Umbilical cord (tissue), 2 donors: ENCODE data around the gene SULT2B1. TPM values are rescaled to one million over a fixed set of nuclear protein-coding genes. Genes with fewer than 3 reads are reported as not detected.

Source experiments
- DNase-seq: peaks from one replicate; pipeline ENCODE4 v3.0.0-alpha.2; 2015; ENCODE audit warnings: low spot score
- total RNA-seq: library from RNA; depleted of rRNA; stranded (reverse); fragments of >200 nt; gene quantifications from one replicate; pipeline ENCODE4 v1.2.3, GENCODE V29; 2014; ENCODE audit warnings: low replicate concordance; ENCODE audit not compliant: insufficient read depth

SULT2B1 gene
- total RNA-seq, 1 donor from 2014 or later, result not detected

DNA sequence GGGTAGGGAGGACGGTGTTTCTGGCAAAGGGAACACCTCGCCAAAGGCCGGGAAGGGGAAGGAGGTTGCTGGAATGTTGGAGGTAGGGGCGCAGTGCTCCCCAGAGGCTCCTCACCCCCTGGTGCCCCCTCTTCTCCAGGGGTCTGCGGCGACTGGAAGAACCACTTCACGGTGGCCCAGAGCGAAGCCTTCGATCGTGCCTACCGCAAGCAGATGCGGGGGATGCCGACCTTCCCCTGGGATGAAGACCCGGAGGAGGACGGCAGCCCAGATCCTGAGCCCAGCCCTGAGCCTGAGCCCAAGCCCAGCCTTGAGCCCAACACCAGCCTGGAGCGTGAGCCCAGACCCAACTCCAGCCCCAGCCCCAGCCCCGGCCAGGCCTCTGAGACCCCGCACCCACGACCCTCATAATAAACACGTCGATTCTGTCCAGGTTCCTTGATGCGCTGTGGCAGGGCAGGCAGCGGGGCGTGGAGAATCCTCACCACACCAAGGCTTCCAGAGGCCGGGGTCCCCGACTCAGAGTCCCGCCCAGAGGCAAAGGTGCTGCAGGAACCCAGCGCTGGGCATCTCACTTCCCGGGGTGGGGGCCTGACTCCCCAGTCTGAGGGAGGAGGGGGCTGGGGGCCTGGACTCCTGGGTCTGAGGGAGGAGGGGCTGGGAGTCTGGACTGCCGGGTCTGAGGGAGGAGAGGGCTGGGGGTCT is 47.2 kb downstream of the SULT2B1 start:
- no peak for DNase-seq

DNA sequence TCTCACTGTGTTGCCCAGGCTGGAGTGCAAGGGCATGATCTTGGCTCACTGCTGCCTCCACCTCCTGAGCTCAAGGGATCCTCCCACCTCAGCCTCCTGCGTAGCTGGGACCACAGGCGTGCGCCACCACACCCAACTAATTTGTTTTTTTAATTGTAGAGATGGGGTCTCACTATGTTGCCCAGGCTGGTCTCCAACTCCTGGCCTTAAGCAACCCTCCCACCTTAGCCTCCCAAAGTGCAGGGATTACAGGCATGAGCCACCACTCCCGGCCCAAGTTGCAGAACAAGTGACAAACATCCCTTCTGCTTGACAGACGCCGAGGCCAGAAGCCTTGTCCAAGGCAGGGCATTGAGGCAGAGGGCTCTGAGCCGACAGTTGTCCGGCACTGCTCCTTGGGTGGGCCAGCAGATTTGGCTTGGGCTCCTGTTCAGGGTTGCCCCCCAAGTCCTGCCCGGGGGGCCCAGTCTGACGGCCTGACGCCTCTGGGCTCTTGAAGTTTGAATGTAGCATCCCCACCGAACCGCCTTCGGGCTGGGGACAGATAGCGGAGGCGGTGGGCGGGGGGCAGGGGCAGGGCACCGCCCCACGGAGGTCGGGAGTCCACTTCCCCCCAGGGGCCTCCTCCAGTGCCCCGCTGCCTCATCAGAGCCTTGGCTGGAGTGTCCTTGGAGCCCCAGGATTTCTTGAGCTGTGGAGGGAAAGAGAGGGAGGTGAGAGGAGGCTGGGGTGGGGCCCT is 48.9 kb downstream of the SULT2B1 start:
- DNase-seq, result no peak

DNA sequence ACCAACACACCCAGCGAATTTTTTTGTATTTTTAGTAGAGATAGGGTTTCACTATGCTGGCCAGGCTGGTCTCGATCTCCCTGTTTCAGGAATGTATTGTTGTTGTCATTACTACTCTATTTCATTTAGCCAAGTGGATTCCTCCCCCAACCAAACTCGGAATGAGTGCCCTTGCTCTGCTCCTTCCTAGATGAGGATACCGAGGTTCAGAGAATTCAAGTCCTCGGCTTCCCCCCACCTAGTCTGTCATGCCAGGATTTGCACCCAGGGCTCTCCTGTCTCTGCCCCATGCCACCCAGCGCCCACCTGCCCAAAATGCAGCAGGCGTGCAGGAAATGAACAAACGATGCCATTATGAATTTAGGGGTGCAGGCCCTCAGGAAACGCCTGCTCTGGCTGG is 51.0 kb downstream of the SULT2B1 start:
- DNase-seq, result no peak

DNA sequence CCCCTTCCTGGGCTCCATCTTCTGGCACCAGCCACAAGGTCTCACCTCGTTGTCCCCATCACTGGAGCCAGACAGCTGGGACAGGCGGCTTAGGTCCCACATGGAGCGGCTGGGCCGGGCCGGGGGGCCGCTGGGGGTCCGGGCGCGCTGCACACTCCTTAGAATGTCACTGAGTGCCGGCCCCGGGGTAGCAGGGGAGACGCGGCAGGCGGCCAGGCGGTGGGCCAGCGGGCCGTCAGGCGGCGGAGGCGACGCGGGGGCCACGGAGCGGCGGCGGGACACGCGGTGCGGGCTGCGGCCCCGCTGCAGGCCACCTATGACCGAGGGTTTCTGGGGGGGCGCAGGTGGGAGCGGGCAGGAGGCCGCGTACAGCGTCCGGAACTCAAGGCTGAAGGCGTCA is 51.5 kb downstream of the SULT2B1 start:
- no peak for DNase-seq

DNA sequence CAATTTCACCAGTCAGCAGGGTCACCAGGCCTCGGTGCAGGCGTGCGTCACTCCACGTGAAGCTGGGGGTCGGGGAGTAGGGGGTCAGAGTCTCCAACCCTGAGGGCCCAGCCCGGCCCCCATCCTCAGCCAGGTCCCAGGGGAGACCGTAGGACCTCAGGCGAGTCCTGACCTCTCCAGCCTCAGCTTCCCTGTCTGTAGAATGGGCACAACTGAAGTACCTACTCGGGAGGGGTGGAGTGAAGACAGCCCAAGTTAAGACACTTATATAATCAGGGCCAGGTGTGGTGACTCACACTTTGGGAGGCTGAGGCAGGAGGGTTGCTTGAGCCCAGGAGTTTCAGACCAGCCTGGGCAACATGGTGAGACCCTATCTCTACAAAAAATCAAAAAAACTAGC is 51.9 kb downstream of the SULT2B1 start:
- DNase-seq, result no peak

DNA sequence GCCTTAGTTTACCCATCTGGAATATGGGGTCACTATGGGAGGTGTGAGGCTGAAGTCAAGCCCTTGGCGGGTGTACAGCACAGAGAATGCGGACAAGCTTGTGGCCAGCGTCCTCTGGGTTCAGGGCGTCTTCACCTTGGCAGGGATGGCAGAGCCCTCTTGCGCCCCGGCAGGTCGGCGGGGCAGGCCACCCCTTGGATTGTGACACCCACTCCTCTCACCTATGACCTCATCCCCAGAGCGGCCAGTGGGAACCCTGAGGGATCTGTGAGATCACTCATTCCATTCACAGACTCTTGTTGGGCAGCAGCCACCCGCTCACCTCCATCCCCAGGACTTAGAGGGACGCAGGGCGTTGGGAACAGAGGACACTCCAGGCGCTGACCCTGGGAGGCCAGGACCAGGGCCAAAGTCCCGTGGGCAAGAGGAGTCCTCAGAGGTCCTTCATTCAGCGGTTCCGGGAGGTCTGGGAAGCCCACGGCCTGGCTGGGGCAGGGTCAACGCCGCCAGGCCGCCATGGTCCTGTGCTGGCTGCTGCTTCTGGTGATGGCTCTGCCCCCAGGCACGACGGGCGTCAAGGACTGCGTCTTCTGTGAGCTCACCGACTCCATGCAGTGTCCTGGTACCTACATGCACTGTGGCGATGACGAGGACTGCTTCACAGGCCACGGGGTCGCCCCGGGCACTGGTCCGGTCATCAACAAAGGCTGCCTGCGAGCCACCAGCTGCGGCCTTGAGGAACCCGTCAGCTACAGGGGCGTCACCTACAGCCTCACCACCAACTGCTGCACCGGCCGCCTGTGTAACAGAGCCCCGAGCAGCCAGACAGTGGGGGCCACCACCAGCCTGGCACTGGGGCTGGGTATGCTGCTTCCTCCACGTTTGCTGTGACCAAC is 54.7 kb downstream of the SULT2B1 start, which contains the start of gene SPACA4:
TSS of gene SPACA4 (plus strand) at position 280 of the 896 bp plus-strand sequence. CDS start at position 517, 237 bp downstream.
- no peak for DNase-seq

DNA sequence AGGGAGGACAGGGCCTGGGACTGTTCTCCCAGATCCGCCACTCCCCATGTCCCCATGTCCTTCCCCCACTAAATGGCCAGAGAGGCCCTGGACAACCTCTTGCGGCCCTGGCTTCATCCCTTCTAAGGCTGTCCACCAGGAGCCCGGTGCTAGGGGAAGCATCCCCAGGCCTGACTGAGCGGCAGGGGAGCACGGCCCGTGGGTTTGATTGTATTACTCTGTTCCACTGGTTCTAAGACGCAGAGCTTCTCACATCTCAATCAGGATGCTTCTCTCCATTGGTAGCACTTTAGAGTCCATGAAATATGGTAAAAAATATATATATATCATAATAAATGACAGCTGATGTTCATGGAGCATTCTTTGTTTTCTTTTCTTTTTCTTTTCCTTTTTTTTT is 55.4 kb downstream of the SULT2B1 start:
- no peak for DNase-seq

DNA sequence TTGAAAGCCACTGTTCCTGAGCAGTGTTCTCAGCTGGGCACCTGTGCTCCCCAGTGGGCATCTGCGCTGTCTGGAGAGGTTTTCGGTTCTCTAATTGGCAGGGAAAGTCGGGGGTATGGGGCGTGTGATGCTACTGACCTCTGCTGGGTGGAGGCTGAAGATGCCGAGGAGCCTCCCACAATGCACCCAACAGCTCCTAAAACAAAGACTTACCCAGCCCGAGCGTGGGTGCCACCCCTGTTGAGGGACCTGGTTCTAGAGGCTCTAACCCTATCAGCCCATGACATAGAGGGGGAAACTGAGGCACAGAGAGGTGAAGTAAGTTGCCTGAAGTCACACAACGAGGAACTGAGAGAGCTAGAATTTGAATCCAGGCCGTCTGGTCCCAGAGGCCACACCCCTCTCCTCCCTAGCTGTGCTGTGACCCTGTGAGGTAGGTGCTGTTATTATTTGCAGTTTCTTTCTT is 56.9 kb downstream of the SULT2B1 start:
- no peak for DNase-seq

DNA sequence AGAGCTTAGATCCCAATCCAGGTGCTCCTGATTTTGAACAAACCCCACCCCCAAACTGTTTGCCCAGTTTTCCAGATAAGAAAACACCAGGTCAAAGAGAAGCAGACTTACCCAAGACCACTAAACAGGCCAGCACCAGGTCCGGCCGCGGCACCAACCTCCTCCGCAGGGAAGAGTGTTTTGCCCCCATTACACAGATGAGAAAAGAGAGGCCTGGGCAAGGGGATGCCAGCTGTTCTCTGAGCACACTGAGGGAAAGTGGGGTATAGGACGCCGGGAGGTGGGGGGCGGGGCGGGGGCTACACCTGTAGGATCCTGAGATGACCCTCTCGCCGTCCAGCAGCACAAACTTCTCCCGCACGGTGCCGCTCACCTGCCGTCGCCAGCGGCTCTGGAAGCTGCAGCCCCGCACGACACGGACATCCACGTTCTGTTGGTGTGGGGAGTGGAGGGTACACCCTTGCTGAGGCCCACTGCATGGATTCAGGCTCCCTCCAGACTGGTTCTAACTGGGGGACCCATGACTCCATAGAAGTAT is 57.7 kb downstream of the SULT2B1 start:
- no peak for DNase-seq

DNA sequence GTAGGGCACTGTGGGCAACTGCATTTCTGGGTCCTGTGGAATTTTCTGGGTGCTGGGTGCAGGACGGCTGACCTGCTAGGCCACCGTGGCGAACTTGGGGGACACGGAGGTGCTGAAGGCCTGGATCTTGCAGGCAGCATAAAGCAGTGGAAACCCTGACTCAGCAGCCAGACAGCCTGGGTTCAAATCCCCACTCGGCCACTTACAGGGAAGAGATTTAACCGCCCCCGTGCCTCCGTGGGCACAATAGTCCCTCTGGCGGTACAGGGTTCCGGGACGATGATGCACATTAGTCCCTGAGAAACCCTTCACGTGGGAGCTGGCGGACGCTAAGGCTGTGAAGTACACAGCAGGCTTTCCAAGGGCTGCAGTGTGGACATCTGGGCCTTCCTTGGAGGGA is 59.9 kb downstream of the SULT2B1 start:
- DNase-seq, result no peak

DNA sequence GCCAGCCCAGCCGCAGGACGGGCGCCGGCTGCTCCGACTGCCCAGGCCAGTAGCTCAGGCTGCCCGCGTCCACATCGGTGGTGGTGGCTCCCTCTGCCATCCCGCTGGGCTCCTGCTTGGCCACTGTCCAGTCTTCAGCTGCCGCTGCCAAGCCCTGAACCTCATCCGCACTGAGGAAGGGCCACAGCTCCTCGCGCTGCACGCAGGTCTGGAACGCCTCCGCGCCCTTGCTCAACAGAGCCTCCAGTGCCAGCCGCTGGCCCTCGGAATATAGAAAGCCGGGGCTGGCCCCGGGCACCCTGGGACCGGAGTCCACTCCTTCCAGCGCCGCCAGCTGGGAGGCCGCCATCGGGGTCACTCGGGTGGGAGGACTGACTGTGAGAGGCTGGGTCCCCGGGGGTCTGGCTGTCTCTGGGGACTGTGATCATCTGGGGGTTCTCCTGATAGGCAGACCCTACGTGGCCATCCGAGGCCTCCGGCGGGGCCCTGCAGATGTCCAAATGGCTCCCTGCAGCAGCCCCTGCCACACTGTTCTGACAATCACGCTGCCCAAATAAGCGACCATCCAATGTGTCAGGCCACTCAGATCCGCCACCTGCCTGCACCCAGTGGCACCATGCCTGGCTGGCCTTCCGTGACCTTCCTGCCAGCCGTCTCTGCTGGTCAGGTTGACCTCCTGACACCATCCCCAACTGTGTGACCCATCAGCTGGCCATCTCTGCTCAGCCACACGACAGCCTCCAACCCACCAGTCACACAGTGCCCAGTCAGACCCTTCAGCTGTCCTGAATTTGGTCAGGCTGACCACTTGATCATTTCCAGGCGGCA is 61.3 kb downstream of the SULT2B1 start:
- no peak for DNase-seq

DNA sequence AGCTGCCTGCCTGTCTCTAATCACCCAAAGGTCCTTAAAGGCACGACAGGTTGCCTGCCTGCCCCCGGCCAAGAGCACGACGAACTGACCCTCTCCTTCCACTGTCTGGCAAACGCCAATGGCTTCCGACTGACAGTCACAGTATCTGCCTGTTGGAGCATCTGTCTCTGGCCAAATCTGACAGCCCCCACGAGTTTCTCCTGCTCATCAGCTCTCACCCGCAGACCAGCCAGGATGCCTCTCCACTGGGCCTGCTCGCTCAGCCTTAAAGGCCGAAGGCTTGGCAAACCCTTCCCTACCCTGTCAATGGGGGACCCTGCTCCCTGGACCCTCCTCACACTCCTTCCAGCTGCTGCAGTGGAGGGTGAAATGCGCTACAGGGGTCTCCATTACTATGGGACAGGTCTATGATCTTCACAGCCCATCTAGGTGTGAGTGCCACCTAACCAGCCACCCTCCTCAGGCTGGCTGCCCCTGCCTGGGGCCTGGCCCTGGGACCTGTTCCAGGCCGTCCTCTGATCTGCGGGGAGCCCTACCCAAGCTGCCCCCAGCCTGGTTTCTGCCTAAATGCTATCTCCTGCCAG is 62.0 kb downstream of the SULT2B1 start:
- no peak for DNase-seq

DNA sequence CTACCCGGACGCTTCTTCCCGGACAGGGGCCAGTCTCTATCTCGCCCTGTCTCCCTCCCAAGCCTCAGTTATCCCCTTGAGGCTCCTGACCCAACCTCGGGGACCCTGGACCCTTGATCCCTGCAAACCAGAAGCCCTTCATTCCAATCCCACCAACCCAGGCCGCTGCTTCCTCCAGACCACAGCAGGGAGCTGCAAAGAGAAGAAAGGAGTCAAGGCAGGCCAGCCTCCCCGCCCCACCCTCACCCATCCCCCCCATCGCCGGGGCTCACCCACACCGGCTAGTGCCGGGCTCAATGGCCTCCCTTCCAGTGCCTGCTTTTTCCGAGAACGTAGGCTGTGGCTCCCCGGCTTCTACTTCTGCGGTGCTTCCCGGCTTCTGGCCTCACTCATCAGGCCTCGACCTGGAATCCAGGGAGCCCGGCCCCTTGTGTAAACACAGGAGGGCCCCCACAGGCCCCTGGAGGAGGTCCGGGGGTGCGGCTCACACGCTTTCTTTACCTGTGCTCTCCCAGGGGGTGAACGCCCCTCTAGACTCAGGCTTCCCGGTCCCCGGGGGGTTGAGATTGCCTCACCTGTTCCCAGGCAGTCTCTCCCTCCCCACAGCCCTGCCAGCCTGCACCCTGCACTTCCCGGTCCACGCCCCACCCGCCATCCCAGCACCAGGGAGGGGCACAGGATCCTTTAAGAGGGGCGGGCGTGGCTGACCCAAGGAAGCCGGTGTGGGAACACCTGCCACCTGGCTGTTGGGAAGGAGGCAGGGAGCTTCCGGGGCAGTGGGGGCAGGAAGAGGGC is 62.7 kb downstream of the SULT2B1 start, which contains the start of gene FAM83E:
TSS of gene FAM83E (minus strand) at position 641 of the 795 bp plus-strand sequence. CDS start 1,704 bp downstream, outside the sequence.
- DNase-seq, result no peak

DNA sequence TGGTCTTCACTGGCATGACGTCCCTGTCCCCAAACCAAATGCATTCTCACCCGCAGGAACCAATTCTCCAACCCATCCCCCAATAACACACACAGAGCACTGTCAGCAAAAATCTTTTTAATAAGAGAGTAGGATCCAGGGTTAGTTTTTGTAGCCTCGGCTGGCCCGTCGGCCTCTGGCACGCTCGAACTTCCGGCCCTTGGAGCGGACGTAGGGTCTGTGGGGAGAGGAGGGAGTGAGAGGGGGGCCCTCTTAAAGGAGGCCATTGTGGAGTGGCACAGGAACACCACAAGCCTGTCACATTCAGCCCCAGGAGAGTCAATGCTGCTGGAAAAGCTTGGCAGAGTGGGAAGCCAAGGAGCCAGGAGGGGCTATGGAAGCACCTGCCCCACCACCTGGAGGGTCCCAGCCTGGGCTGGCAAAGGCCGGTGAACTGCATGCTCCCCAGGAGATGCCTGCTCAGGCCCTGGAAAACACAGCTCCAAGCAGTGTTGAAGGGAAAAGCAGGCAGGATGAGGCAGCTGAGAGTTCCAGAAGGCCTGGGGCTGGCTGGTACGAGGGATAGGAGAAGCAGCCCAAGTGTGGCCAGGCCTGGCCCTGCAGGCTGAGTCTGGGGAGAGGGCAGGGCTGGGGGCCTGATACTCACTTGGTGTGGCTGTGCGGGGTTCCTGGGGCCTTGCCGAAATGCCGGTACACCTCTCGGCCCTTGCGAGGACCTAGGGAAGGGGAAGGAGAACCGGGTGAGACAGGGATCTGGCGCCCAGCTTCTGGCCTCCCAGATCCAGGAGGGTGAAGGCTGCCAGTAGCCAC is 63.5 kb downstream of the SULT2B1 start:
- no peak for DNase-seq

DNA sequence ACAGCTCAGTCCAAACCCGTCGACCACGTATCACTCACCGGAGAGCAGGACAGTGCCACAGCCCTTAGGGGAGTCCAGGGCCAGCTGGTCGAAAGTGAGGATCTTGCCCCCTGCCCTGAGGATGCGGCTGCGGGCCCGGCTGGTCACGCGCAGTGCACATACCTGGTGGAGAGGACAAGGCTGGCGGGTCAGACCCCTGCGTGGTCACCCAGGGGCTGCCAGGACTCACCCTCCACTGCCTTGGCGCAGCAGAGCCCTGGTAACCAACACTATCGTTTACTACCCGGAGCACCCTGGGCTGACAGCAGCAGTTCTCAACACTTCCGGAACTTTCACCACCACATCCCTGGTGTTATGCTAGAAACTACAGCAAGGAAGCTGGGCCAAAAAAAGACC is 64.1 kb downstream of the SULT2B1 start:
- no peak for DNase-seq

DNA sequence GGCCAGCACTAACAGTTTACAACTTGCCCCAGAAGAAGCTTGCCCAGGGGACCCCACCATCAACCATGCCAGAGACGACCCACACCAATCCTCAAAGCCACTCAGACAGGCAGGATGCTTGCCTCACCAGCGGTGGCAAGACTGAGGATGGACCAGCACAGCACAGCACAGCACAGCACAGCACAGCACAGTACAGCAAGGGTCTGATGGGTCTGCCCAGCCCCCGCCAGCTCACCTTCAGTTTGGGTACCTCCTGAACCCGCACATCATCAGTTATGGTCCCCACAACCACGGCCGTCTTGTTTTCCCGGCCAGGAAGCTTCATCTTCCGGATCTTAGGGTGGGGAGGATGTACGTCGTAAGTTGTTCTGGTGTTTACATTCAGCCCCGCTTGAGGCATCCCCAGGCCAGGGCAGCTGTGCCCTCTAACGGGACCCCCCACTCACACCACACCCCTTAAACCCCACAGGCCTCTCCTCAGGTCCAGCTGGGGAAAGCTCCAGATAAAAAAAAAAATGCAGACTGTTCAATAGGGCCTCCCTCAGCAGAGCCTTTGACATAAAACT is 64.6 kb downstream of the SULT2B1 start:
- no peak for DNase-seq

DNA sequence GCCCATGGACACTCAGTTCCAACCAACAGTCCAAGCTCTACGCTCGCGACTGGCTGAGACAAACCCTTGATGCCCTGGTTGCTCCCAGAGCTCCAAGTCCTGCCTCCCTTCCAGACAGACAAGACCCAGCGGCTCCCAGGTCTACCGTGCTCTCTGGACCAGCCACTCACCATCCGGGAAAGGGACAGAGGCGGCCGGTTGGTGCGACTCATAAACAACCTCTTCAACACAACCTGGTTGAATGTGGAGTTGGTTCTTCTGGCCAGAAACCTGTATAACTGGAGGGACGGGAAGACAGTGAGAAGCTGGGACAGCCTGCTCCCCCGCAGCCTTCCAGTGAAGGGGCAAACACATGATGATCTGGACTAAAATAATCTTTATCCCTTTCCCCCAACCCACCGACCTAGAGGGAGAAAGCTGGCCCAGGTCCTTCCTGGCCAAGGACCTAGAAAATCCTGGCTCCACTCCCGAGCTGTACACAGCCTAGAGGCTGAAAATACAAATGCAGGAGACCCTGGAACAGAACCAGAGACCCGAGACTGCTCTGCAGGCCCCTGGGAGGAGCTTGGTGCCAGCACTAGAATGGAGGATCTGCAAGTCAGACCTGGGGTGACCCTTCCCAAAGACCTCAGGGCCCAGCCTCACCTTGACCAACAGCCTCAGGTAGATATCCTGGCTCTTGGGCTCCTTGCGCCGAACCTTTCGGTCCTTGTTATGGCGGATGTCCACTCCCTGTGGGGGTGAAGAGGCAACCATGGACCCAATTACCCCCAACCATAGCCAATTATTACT is 65.4 kb downstream of the SULT2B1 start:
- no peak for DNase-seq
